ENCODE measurements around the gene PRDM11.

- TF ChIP-seq CTCF (IDR thresholded peaks at IDR 0.05), result no peak
- TF ChIP-seq EP300 (IDR thresholded peaks at IDR 0.05), result no peak
These were observed 11.8 kb downstream of the PRDM11 start for GRCh38 chr11:45158210-45158731.
